HepG2 (cell line): ENCODE results near the gene MTX1. TPM values are rescaled to one million over a fixed set of nuclear protein-coding genes. Genes with fewer than 3 reads are reported as not detected.

Experiments
- AKAP8 ChIP-seq: sonication (generic); formaldehyde crosslinking; IDR thresholded peaks from 2 replicates; pipeline ENCODE4 v1.5.1; 2020; ENCODE audit warnings: mild to moderate bottlenecking, missing genetic modification reagents
- ARNTL ChIP-seq: sonication (generic); formaldehyde crosslinking; IDR thresholded peaks from 2 replicates; pipeline ENCODE4 v1.4.0; 2020; ENCODE audit warnings: mild to moderate bottlenecking, missing genetic modification reagents
- CCDC6 ChIP-seq: sonication (generic); formaldehyde crosslinking; IDR thresholded peaks from 2 replicates; pipeline ENCODE4 v1.8.1; 2022; ENCODE audit warnings: mild to moderate bottlenecking, missing genetic modification reagents, moderate library complexity
- CREB1 ChIP-seq, 2 experiments: fragments of 450-650 bp in 1 of 2; IDR thresholded peaks; 2 replicates each; pipeline ENCODE4 v1.6.1; 2016 to 2017; ENCODE audit warnings: control low read depth in 1 of 2, mild to moderate bottlenecking in 1 of 2, missing compliant biosample characterization in 1 of 2, missing genetic modification characterization in 1 of 2
- DMAP1 ChIP-seq: IDR thresholded peaks from 2 replicates; pipeline ENCODE4 v1.6.1; 2016
- MAFF ChIP-seq: IDR thresholded peaks from 2 replicates; pipeline ENCODE4 v1.6.1; 2011; ENCODE audit warnings: low read depth, low read length, improper control_type of control experiment
- PITX1 ChIP-seq: sonication (generic); formaldehyde crosslinking; IDR thresholded peaks from 2 replicates; pipeline ENCODE4 v1.5.1; 2020; ENCODE audit warnings: mild to moderate bottlenecking, missing genetic modification reagents
- RBFOX2 ChIP-seq: fragments of 200-400 bp; formaldehyde crosslinking; IDR thresholded peaks from 2 replicates; pipeline ENCODE4 v1.6.1; 2017; ENCODE audit warnings: low read depth, mild to moderate bottlenecking, low read length
- SOX13 ChIP-seq, 3 experiments: fragments of 450-650 bp in 1 of 3; sonication (generic) in 1 of 3; formaldehyde crosslinking in 1 of 3; IDR thresholded peaks in 2 of 3; conservative IDR thresholded peaks in 1 of 3; 2 replicates each; pipeline versions ENCODE4 v1.5.0 to v1.6.1; 2016 to 2020; ENCODE audit warnings: antibody characterized with exemption in 1 of 3, mild to moderate bottlenecking in 1 of 3, missing compliant biosample characterization in 1 of 3, missing genetic modification reagents in 1 of 3, moderate library complexity in 1 of 3
- SPEN ChIP-seq: sonication (generic); formaldehyde crosslinking; IDR thresholded peaks from 2 replicates; pipeline ENCODE4 v1.5.1; 2020; ENCODE audit warnings: low read depth, mild to moderate bottlenecking, missing genetic modification reagents
- TARDBP ChIP-seq: sonication (generic); formaldehyde crosslinking; IDR thresholded peaks from 2 replicates; pipeline ENCODE4 v1.8.0; 2022; ENCODE audit warnings: mild to moderate bottlenecking, missing genetic modification reagents
- TEAD3 ChIP-seq: optimal IDR thresholded peaks from 2 replicates; pipeline ENCODE3; 2016; ENCODE audit warnings: borderline replicate concordance
- ZBTB38 ChIP-seq: sonication (generic); formaldehyde crosslinking; IDR thresholded peaks from 2 replicates; pipeline ENCODE4 v1.5.1; 2020; ENCODE audit warnings: mild to moderate bottlenecking, missing genetic modification reagents
- ZBTB44 ChIP-seq: sonication (generic); formaldehyde crosslinking; IDR thresholded peaks from 2 replicates; pipeline ENCODE4 v1.4.0; 2020; ENCODE audit warnings: missing genetic modification reagents
- ZMAT3 ChIP-seq: sonication (generic); formaldehyde crosslinking; conservative IDR thresholded peaks from 2 replicates; pipeline ENCODE4 v1.7.0; 2021; ENCODE audit warnings: missing genetic modification reagents
- ZNF143 ChIP-seq: sonication (generic); formaldehyde crosslinking; IDR thresholded peaks from 2 replicates; pipeline ENCODE4 v1.4.0; 2020; ENCODE audit warnings: missing genetic modification reagents
- ZNF224 ChIP-seq: sonication (generic); formaldehyde crosslinking; IDR thresholded peaks from 2 replicates; pipeline ENCODE4 v1.5.0; 2020; ENCODE audit warnings: mild to moderate bottlenecking, missing genetic modification reagents
- ZNF282 ChIP-seq: fragments of 450-650 bp; IDR thresholded peaks from 2 replicates; pipeline ENCODE4 v1.6.1; 2018; ENCODE audit not compliant: partially characterized antibody
- ZNF317 ChIP-seq: sonication (generic); formaldehyde crosslinking; IDR thresholded peaks from 2 replicates; pipeline ENCODE4 v1.5.0; 2020; ENCODE audit warnings: mild to moderate bottlenecking, missing genetic modification reagents
- ZNF326 ChIP-seq: sonication (generic); formaldehyde crosslinking; IDR thresholded peaks from 2 replicates; pipeline ENCODE4 v1.4.0; 2020; ENCODE audit warnings: missing genetic modification reagents, borderline replicate concordance
- ZNF574 ChIP-seq: sonication (generic); formaldehyde crosslinking; IDR thresholded peaks from 2 replicates; pipeline ENCODE4 v1.4.0; 2020; ENCODE audit warnings: missing genetic modification reagents
- ZNF644 ChIP-seq: IDR thresholded peaks from 2 replicates; pipeline ENCODE4 v1.6.1; 2016; ENCODE audit warnings: low read depth
- polyA plus RNA-seq, 8 experiments: library from polyadenylated mRNA; depleted of rRNA in 3 of 8; stranded (reverse) in 7 of 8; unstranded in 1 of 8; fragments of >200 nt; fragmentation: Illumina TruSeq in 4 of 8; extraction: Trizol in 4 of 8; gene quantifications; 2 replicates each; pipeline versions ENCODE4 v1.2.1 to v1.2.3, GENCODE V29; 2011 to 2016; ENCODE audit warnings: low read depth in 4 of 8, missing spikeins in 1 of 8, mixed read lengths in 1 of 8; ENCODE audit not compliant: insufficient read depth in 1 of 8
- total RNA-seq, 5 experiments: library from RNA; depleted of rRNA; stranded (reverse); fragments of >200 nt; fragmentation: Illumina TruSeq; extraction: Trizol; gene quantifications; 2 replicates each; pipeline ENCODE4 v1.2.3, GENCODE V29; 2016; ENCODE audit warnings: low read depth in 1 of 5
- TF ChIP-seq, protein P1 (sequence below): sonication (generic); formaldehyde crosslinking; IDR thresholded peaks from 2 replicates; pipeline ENCODE4 v1.4.0; 2020; ENCODE audit warnings: mild to moderate bottlenecking, missing genetic modification reagents
- TF ChIP-seq, protein P2 (sequence below): sonication (generic); formaldehyde crosslinking; IDR thresholded peaks from 2 replicates; pipeline ENCODE4 v1.5.1; 2020; ENCODE audit warnings: missing genetic modification reagents, mild to moderate bottlenecking, borderline replicate concordance

Gene MTX1
- total and polyA plus RNA-seq, 2 of the 13 experiments (the other 11 are each of a cell fraction or from before 2014, with no cell fraction given): 64.5 to 72.6 TPM

- TF ChIP-seq ZNF326 (no peak), RBFOX2 (peak; percentile 78), ZNF143 (no peak), TEAD3 (CRISPR knock-in tag) (no peak), ZBTB38 (CRISPR knock-in tag) (peak; percentile 63), ZNF282 (no peak), SPEN (CRISPR knock-in tag) (peak; percentile 65), DMAP1 (CRISPR knock-in tag) (no peak), ZNF644 (CRISPR knock-in tag) (no peak), ZBTB44 (CRISPR knock-in tag) (no peak), PITX1 (no peak), TARDBP (CRISPR knock-in tag) (0 out of 2 replicates have a peak, but pooled peaks have one; percentile 58), ZNF224 (CRISPR knock-in tag) (no peak), MAFF (no peak), AKAP8 (peak; percentile 63; the same call in 1 of the 2 replicates), ZMAT3 (no peak; the same call in 1 of the 2 replicates), CCDC6 (CRISPR knock-in tag) (no peak), ZNF317 (CRISPR knock-in tag) (0 out of 2 replicates have a peak, but pooled peaks have one; percentile 16), ZNF574 (CRISPR knock-in tag) (peak; percentile 74; the same call in 1 of the 2 replicates), CREB1 (IDR thresholded peaks at IDR 0.05) (peak; percentile 66), CREB1 (CRISPR knock-in tag; IDR thresholded peaks at IDR 0.05) (no peak), ARNTL (CRISPR knock-in tag) (no peak), SOX13 (IDR thresholded peaks at IDR 0.05) (no peak), SOX13 (CRISPR knock-in tag; conservative IDR thresholded peaks at IDR 0.05 in 1 of 2, IDR thresholded peaks at IDR 0.05 in 1 of 2) (no peak)
- TF ChIP-seq, protein P1, sequence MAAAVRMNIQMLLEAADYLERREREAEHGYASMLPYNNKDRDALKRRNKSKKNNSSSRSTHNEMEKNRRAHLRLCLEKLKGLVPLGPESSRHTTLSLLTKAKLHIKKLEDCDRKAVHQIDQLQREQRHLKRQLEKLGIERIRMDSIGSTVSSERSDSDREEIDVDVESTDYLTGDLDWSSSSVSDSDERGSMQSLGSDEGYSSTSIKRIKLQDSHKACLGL (CRISPR knock-in tag): peak; percentile 77; the same call in 1 of the 2 replicates
- TF ChIP-seq, protein P2, sequence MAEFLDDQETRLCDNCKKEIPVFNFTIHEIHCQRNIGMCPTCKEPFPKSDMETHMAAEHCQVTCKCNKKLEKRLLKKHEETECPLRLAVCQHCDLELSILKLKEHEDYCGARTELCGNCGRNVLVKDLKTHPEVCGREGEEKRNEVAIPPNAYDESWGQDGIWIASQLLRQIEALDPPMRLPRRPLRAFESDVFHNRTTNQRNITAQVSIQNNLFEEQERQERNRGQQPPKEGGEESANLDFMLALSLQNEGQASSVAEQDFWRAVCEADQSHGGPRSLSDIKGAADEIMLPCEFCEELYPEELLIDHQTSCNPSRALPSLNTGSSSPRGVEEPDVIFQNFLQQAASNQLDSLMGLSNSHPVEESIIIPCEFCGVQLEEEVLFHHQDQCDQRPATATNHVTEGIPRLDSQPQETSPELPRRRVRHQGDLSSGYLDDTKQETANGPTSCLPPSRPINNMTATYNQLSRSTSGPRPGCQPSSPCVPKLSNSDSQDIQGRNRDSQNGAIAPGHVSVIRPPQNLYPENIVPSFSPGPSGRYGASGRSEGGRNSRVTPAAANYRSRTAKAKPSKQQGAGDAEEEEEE (CRISPR knock-in tag): 0 out of 2 replicates have a peak, but pooled peaks have one; percentile 43
Observed at GRCh38 chr1:155208541-155209311, at the start of gene MTX1 (continued).
